ENCODE measurements around the gene CLDN9.

DNA sequence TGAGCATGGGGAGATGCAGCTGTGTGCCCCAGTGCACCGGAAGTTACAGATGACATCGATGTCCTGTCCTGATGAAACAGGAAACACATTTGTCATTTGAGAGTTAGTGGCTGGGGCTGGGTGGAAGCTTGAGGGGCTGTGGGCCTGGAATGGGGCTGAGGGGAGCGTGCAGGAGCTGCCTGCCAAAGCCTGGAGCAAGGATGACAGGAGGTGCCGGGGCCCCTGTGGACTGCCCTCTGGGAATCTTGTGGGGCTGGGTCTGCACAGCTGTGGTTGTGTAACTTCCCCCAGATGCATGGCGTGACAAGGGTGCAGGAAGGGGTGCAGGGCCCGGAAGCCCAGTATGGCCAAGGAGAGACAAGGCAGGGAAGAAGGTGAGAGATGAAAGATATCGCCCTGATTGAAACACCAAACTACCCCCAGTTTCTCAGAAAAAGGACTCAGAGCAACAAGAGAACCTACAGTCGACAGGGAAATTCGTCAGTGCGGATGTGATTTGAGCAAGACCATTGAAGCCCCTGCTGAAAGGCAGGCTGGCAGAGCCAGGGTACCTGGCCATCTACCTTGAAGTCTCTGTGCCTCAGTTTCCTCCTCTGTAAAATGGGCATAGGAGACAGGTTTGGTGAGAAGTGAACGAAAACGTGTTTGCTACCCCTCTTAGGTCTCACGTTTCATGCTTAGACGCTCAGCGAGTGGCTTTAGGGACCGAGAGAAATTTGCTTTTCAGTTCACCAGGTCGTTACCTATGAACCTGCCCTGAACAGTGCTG lies 42.4 kb downstream of the CLDN9 start:
- TF ChIP-seq, protein P1, sequence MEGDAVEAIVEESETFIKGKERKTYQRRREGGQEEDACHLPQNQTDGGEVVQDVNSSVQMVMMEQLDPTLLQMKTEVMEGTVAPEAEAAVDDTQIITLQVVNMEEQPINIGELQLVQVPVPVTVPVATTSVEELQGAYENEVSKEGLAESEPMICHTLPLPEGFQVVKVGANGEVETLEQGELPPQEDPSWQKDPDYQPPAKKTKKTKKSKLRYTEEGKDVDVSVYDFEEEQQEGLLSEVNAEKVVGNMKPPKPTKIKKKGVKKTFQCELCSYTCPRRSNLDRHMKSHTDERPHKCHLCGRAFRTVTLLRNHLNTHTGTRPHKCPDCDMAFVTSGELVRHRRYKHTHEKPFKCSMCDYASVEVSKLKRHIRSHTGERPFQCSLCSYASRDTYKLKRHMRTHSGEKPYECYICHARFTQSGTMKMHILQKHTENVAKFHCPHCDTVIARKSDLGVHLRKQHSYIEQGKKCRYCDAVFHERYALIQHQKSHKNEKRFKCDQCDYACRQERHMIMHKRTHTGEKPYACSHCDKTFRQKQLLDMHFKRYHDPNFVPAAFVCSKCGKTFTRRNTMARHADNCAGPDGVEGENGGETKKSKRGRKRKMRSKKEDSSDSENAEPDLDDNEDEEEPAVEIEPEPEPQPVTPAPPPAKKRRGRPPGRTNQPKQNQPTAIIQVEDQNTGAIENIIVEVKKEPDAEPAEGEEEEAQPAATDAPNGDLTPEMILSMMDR (IDR thresholded peaks at IDR 0.05) = no peak
- no peak for TF ChIP-seq POLR2A (IDR thresholded peaks at IDR 0.05)
